HepG2 (cell line): Measurements from ENCODE around the gene MAST1. TPM values are rescaled to one million over a fixed set of nuclear protein-coding genes. Genes with fewer than 3 reads are reported as not detected.
A peak's percentile ranks its signal among the peaks of the same experiment; 100 is the strongest.

ENCODE experiments used
- ARID3A ChIP-seq: IDR thresholded peaks from 2 replicates; pipeline ENCODE4 v1.6.1; 2012; ENCODE audit warnings: low read depth, low read length, improper control_type of control experiment
- ATF5 ChIP-seq: sonication (generic); formaldehyde crosslinking; IDR thresholded peaks from 2 replicates; pipeline ENCODE4 v1.4.0; 2020; ENCODE audit warnings: mild to moderate bottlenecking, low read depth, missing genetic modification reagents
- CCDC6 ChIP-seq: sonication (generic); formaldehyde crosslinking; IDR thresholded peaks from 2 replicates; pipeline ENCODE4 v1.8.1; 2022; ENCODE audit warnings: mild to moderate bottlenecking, missing genetic modification reagents, moderate library complexity
- JDP2 ChIP-seq: sonication (generic); formaldehyde crosslinking; IDR thresholded peaks from 2 replicates; pipeline ENCODE4 v1.8.1; 2022; ENCODE audit warnings: missing genetic modification reagents, borderline replicate concordance
- KDM5A ChIP-seq: fragments of 200-600 bp; sonication (generic); IDR thresholded peaks from 2 replicates; pipeline ENCODE4 v1.7.0; 2018; ENCODE audit warnings: antibody characterized with exemption, mild to moderate bottlenecking, low read length, borderline replicate concordance
- MAF1 ChIP-seq: sonication (generic); formaldehyde crosslinking; IDR thresholded peaks from 2 replicates; pipeline ENCODE4 v1.5.0; 2020; ENCODE audit warnings: missing genetic modification reagents, borderline replicate concordance
- MAX ChIP-seq: IDR thresholded peaks from 2 replicates; pipeline ENCODE4 v1.6.1; 2012; ENCODE audit warnings: inconsistent platforms
- NCOR1 ChIP-seq: fragments of 200-600 bp; sonication (generic); IDR thresholded peaks from 2 replicates; pipeline ENCODE4 v1.7.0; 2017; ENCODE audit warnings: antibody characterized with exemption, low read length, borderline replicate concordance
- PHF20 ChIP-seq: sonication (generic); formaldehyde crosslinking; IDR thresholded peaks from 2 replicates; pipeline ENCODE4 v1.5.0; 2020; ENCODE audit warnings: mild to moderate bottlenecking, missing genetic modification reagents
- RBAK ChIP-seq: sonication (generic); formaldehyde crosslinking; IDR thresholded peaks from 2 replicates; pipeline ENCODE4 v1.5.1; 2020; ENCODE audit warnings: mild to moderate bottlenecking, missing genetic modification reagents
- RBM39 ChIP-seq: fragments of 200-400 bp; formaldehyde crosslinking; IDR thresholded peaks from one replicate; pipeline ENCODE4 v1.6.1; 2018; ENCODE audit warnings: antibody characterized with exemption, mild to moderate bottlenecking, low read depth, low read length; ENCODE audit not compliant: poor library complexity, severe bottlenecking
- SAP130 ChIP-seq: IDR thresholded peaks from 2 replicates; pipeline ENCODE4 v1.6.1; 2016; ENCODE audit warnings: low read depth
- SMARCE1 ChIP-seq: fragments of 450-650 bp; IDR thresholded peaks from 2 replicates; pipeline ENCODE4 v1.6.1; 2017; ENCODE audit warnings: borderline replicate concordance
- SMC3 ChIP-seq: IDR thresholded peaks from 2 replicates; pipeline ENCODE4 v1.6.1; 2011; ENCODE audit warnings: low read length, improper control_type of control experiment
- SRF ChIP-seq: IDR thresholded peaks from 2 replicates; pipeline ENCODE4 v1.6.1; 2011; ENCODE audit warnings: mild to moderate bottlenecking, low read depth, low read length, moderate library complexity
- ZFX ChIP-seq: sonication (generic); formaldehyde crosslinking; IDR thresholded peaks from 2 replicates; pipeline ENCODE4 v1.4.0; 2020; ENCODE audit warnings: mild to moderate bottlenecking, low read depth, missing genetic modification reagents, moderate library complexity
- ZKSCAN1 ChIP-seq: fragments of 150-350 bp; IDR thresholded peaks from 2 replicates; pipeline ENCODE4 v1.6.1; 2014; ENCODE audit warnings: low read length
- ZNF180 ChIP-seq: sonication (generic); formaldehyde crosslinking; IDR thresholded peaks from 2 replicates; pipeline ENCODE4 v1.4.0; 2020; ENCODE audit warnings: low read depth, missing genetic modification reagents, borderline replicate concordance
- ZNF263 ChIP-seq: sonication (generic); formaldehyde crosslinking; IDR thresholded peaks from 2 replicates; pipeline ENCODE4 v1.4.0; 2020; ENCODE audit warnings: missing genetic modification reagents
- ZNF335 ChIP-seq: sonication (generic); formaldehyde crosslinking; IDR thresholded peaks from 2 replicates; pipeline ENCODE4 v1.4.0; 2020; ENCODE audit warnings: missing genetic modification reagents
- ZNF362 ChIP-seq: sonication (generic); formaldehyde crosslinking; IDR thresholded peaks from 2 replicates; pipeline ENCODE4 v1.4.0; 2020; ENCODE audit warnings: missing genetic modification reagents, mild to moderate bottlenecking, borderline replicate concordance
- ZNF577 ChIP-seq: sonication (generic); formaldehyde crosslinking; IDR thresholded peaks from 2 replicates; pipeline ENCODE4 v1.4.0; 2020; ENCODE audit warnings: mild to moderate bottlenecking, low read depth, missing genetic modification reagents, borderline replicate concordance
- ZNF780A ChIP-seq: sonication (generic); formaldehyde crosslinking; IDR thresholded peaks from 2 replicates; pipeline ENCODE4 v1.8.0; 2022; ENCODE audit warnings: mild to moderate bottlenecking, missing genetic modification reagents, moderate library complexity
- ZNF850 ChIP-seq: sonication (generic); formaldehyde crosslinking; conservative IDR thresholded peaks from 2 replicates; pipeline ENCODE4 v1.9.0; 2021; ENCODE audit warnings: mild to moderate bottlenecking, missing genetic modification reagents
- ZNF879 ChIP-seq: sonication (generic); formaldehyde crosslinking; IDR thresholded peaks from 2 replicates; pipeline ENCODE4 v1.8.1; 2023; ENCODE audit warnings: missing genetic modification reagents
- ZSCAN5A ChIP-seq: sonication (generic); formaldehyde crosslinking; IDR thresholded peaks from 2 replicates; pipeline ENCODE4 v1.8.0; 2022; ENCODE audit warnings: mild to moderate bottlenecking, missing genetic modification reagents, borderline replicate concordance
- polyA plus RNA-seq, 8 experiments: library from polyadenylated mRNA; depleted of rRNA in 3 of 8; stranded (reverse) in 7 of 8; unstranded in 1 of 8; fragments of >200 nt; fragmentation: Illumina TruSeq in 4 of 8; extraction: Trizol in 4 of 8; gene quantifications; 2 replicates each; pipeline versions ENCODE4 v1.2.1 to v1.2.3, GENCODE V29; 2011 to 2016; ENCODE audit warnings: low read depth in 4 of 8, missing spikeins in 1 of 8, mixed read lengths in 1 of 8; ENCODE audit not compliant: insufficient read depth in 1 of 8
- total RNA-seq, 5 experiments: library from RNA; depleted of rRNA; stranded (reverse); fragments of >200 nt; fragmentation: Illumina TruSeq; extraction: Trizol; gene quantifications; 2 replicates each; pipeline ENCODE4 v1.2.3, GENCODE V29; 2016; ENCODE audit warnings: low read depth in 1 of 5

Gene MAST1
- total and polyA plus RNA-seq, 2 of the 13 experiments (the other 11 are each of a cell fraction or from before 2014, with no cell fraction given): 0.73 to 4.7 TPM

- TF ChIP-seq ARID3A: no peak
- peak; percentile 82 for TF ChIP-seq RBM39
- TF ChIP-seq ZSCAN5A (CRISPR knock-in tag): no peak
- TF ChIP-seq MAX: peak; percentile 87
- no peak for TF ChIP-seq ZNF180 (CRISPR knock-in tag)
- peak; percentile 84 for TF ChIP-seq KDM5A
- 0 out of 2 replicates have a peak, but pooled peaks have one; percentile 53 for TF ChIP-seq ZNF362 (CRISPR knock-in tag)
- TF ChIP-seq MAF1 (CRISPR knock-in tag): no peak
- TF ChIP-seq ZNF335 (CRISPR knock-in tag): peak; percentile 81
- 0 out of 2 replicates have a peak, but pooled peaks have one; percentile 41 for TF ChIP-seq ZNF850 (CRISPR knock-in tag)
- no peak for TF ChIP-seq SMC3
- peak; percentile 85 for TF ChIP-seq ZFX (CRISPR knock-in tag)
- TF ChIP-seq ZNF780A (CRISPR knock-in tag): no peak
- no peak for TF ChIP-seq RBAK (CRISPR knock-in tag)
- TF ChIP-seq CCDC6 (CRISPR knock-in tag): no peak
- TF ChIP-seq ZNF879 (CRISPR knock-in tag): no peak; the same call in 1 of the 2 replicates
- TF ChIP-seq JDP2: no peak
- no peak for TF ChIP-seq SMARCE1
- TF ChIP-seq SRF: 0 out of 2 replicates have a peak, but pooled peaks have one; percentile 16
- TF ChIP-seq ATF5 (CRISPR knock-in tag): no peak; the same call in 1 of the 2 replicates
- TF ChIP-seq ZNF577: no peak
- TF ChIP-seq NCOR1: no peak
- peak; percentile 99 for TF ChIP-seq SAP130 (CRISPR knock-in tag)
- no peak for TF ChIP-seq ZKSCAN1
- no peak for TF ChIP-seq ZNF263 (CRISPR knock-in tag)
- peak; percentile 87 for TF ChIP-seq PHF20 (CRISPR knock-in tag)
These were observed 52.7 kb downstream of the MAST1 start, which contains the start of gene GCDH (continued) for GRCh38 chr19:12890787-12891552.
